AG08396 (cell line): ENCODE results near the gene SRSF4.

Source experiments
- DNase-seq: peaks from one replicate; pipeline ENCODE4 v3.0.0; 2012; ENCODE audit warnings: low spot score, mixed read lengths

SRSF4 gene

DNA sequence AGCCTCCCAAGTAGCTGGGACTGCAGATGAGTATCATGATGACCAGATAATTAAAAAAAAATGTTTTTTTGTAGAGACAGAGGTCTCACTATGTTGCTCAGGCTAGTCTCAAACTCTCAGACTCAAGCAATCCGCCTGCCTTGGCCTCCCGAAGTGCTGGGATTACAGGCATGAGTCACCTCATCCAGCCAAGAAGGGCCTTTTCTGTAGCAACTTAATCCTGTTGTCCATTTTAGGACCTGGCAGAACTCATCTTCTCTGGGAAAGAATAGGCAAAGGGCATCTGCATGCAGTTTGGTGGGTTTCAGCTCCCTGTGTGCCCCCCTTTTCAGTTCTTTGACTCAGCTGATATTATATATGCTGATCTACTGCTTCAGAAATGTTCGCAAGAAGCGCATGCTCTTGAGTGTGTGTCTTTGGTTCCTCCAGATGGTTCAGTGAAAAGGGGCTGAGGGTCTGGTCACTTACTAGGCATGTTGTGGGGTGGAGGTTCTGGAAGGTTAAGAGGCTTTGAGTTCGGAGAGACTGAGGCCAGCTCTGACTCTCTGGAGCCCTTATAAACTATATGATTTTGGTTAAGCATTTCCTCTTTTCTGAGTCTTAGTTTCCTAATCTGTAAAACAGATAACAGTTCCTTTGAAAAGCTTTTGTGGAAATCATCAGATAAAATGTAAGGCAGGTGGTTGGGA is 19.4 kb upstream of the SRSF4 start:
- DNase-seq = no peak

DNA sequence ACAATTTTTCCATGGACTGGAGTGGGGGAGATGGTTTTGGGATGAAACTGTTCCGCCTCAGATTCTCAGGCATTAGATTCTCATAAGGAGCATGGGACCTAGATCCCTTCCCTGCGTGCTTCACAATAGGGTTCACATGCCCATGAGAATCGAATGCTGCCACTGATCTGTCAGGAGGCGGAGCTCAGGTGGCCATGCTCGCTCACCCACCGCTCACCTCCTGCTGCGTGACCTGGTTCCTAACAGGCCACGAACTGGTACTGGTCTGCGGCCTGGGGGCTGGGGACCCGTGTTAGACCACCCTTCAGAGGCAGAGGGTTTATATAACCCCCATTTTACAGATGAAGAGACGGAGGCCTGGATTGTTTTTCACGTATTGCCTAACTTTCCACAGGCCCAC is 16.3 kb upstream of the SRSF4 start:
- no peak for DNase-seq

DNA sequence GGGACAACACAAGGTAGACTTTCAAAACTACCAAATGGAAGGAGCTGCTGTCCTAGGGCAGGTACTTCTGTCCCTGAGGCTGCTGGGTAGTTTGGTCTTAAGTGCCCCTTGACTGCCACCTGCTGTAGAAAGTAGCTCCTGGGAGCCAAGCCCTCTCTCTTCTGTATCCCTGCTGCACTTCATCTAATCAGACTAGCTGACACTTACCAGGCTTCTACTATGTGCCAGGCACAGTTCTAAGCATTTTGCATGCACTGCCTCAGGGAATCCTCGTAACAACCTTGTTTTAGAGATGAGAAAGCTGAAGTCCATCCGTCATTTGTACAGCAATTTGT is 15.9 kb upstream of the SRSF4 start:
- no peak for DNase-seq

GRCh38 chr1:29196863-29197589 is 15.3 kb upstream of the SRSF4 start:
- DNase-seq = peak; percentile 78

DNA sequence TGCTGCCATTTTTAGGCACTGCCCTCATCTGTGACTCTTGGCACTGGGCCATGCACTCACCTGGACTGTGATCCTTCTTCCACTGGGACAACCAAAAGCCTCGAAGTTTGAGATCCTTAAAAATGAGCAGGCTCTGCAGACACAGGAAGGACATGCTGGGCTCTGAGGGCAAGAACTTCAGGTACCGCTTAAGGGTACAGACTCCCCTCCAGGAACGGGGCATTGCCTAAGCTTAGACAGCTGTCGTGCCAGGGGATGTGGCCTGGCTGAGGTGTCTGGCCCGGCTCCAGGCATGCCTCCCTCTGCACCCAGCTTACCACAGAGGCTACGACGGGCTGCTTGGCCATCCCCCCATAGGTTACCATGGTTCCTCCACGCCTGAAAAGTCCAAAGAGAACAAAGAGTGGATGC is 14.2 kb upstream of the SRSF4 start:
- DNase-seq = no peak

GRCh38 chr1:29193879-29194455 is 12.3 kb upstream of the SRSF4 start:
- DNase-seq = no peak

DNA sequence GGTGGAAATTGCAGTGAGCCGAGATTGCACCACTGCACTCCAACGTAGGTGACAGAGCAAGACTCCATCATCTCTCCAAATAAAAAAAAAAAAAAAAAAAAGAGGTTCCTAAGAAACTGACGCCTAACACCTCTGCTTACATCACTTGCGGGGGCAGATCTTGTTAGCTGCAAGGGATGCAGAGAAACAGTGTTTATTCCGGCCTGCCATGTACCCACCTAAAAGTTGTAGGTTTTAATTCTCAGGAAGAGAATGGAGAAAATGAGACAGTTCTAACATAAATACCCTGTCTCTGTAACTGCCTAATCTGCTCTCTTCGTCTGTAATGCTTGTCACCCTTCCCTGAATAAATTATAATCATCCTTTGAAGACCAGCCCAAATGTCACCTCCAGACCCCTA is 9.0 kb upstream of the SRSF4 start:
- DNase-seq = no peak

GRCh38 chr1:29186707-29187106 is 5.0 kb upstream of the SRSF4 start:
- DNase-seq = no peak

GRCh38 chr1:29186252-29186651 is 4.6 kb upstream of the SRSF4 start:
- no peak for DNase-seq

DNA sequence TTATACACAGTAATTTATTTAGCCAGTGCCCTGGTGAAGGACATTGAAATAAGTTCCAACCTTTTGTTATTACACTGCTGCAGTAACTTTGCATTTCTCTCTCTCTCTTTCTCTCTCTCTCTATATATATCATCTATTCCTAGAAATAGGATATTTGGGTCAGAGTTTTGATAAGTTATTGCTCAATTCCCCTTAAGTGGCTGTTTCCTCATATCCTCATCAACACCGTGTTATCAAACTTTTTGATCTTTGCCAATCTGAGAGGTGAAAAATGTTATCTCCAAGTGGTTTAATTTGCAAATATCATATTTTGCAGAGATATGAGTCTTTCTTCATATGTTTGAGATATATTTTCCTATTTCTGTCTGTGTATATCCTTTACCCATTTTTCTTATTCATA is 1.6 kb upstream of the SRSF4 start:
- DNase-seq = no peak

GRCh38 chr1:29180497-29181412 is 945 bp downstream of the SRSF4 start:
- DNase-seq = no peak

DNA sequence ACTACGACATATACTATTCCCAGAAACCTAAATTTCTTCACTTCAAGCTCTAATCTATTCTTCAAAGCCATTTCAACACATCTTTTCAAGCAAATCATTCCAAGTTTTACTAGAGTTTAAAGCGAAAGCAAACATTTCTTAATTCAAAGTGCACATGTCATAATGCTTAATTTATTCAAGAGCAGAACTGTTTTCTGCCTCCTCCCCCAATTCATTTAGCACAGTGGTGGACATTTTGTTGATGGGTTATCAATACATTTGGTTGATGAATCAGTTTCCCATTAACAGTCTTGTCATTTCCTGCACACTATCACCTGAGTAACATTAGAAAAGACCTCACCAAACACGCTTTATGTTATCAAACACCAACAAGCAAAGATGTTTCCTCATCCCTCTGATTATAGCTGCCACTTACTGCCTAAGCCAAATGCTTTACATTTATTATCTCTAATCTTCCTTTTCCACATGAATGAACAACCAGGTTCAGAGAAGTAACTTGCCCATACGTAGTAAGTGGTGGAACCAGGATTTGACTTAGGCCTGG is 2.0 kb downstream of the SRSF4 start:
- DNase-seq = no peak

DNA sequence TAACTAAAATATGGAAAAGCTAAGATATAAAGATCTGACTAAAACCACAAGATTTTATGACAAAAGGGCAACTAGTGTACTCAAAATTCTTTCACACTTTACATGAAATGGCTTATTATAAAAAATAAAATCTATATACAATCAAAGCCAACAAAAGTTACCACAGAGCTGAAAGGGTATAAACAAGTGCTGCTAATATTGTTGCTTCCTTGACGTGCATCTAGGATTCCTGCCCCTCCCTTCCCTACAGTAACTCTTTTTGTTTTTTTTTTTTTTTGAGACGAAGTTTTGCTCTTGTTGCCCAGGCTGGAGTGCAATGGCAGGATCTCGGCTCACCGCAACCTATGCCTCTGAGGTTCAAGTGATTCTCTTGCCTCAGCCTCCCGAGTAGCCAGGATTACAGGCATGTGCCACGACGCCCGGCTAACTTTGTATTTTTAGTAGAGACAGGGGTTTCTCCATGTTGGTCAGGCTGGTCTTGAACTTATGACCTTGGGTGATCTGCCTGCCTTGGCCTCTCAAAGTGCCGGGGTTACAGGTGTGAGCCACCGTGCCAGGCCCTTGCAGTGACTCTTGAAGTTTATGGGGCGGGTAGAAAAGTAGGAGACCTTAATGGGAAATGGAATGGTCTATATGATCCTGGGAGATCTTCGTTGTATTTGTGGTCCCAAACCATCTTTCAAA is 4.5 kb downstream of the SRSF4 start:
- DNase-seq = no peak

- no peak for DNase-seq
Measured at GRCh38 chr1:29176576-29176975, 5.1 kb downstream of the SRSF4 start.

DNA sequence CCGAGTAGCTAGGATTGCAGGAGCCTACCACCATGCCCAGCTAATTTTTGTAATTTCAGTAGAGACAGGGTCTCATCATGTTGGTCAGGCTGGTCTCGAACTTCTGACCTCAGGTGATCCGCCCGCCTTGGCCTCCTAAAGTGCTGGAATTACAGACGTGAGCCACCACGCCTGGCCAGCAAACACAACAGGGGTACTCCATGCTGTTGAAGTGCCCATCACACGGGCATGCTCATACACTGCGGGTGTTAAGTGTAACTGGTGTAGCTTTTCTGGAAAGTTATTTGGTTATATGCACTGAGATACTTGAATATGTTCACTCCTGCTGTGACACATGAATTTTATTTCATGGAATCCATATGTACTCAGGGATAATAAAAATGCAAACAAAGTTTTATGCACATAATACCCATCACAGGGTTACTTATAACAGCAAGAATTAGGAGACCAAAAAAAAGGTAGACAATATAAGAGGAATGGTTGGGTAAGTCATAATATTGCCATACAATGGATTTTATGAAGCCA is 9.2 kb downstream of the SRSF4 start:
- DNase-seq = no peak

DNA sequence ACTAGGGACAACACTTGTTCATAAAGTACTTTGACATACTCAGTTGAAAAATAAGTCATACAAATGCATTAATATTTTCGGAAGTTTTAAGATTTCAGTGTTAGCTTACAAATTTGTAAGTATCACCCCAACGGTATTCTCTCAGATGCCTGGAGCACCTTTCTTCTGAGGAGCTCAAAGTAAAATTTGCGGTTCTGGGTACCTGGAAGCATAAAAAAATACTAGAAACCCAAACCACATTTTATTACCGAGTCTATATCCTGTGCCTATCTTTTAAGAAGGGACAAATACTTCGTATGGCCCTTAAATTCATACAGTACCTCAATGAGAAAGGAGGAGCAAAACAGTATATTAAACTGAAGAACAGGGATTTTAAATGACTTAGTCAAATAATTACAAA is 10.2 kb downstream of the SRSF4 start:
- DNase-seq = no peak

DNA sequence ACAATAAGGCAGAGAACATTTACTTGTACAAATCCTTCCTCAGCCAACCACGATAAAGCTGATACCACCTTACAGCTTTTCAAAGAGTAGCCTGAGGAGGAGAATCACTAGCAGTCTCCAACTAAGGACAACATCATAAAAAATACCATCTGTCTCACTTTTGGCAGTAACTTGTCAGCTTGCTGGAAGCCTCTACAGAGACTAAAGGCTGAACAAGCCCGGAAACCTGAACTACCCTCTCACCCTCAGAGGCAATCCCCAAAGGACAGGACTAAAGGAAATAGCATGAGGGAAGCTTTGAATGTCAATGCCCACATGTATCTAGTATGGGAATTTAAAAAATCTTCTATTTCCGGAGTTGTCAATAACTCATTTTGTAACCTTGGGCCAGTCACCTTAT is 10.6 kb downstream of the SRSF4 start:
- no peak for DNase-seq

DNA sequence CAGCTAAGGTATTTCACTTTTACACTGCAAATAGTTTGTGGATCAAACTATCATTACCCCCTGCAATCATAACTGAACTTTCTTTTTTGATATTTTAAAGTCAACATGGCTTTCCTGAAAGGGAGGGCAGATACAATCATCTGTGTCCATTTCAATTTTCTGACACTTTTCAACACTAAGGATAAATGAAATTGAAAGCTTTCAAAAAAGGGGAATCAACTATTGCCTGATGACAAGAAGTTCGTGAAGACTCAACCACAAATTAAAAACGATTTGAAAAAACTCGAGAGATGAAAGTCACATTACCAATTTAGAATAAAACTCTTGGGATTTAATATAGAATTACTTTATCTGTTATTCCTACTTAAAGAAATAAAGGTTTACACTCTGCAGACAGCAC is 11.7 kb downstream of the SRSF4 start:
- no peak for DNase-seq

DNA sequence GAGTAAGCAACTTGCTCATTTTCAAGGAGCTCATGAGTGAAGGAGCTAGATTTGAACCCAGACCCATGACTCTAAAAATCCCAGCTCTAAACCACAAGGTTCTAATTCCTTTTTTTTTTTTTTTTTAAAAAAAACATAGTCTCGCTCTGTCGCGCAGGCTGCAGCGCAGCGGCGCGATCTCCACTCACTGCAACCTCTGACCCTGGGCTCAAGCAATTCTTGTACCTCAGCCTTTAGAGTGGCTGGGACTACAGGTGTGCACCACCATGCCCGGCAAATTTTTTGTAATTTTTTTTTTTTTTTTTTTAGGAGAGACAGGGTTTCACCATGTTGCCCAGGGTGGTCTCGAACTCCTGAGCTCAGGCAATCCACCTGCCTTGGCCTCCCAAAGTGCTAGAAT is 13.8 kb downstream of the SRSF4 start:
- DNase-seq = no peak

GRCh38 chr1:29166291-29166878 is 15.3 kb downstream of the SRSF4 start:
- no peak for DNase-seq

DNA sequence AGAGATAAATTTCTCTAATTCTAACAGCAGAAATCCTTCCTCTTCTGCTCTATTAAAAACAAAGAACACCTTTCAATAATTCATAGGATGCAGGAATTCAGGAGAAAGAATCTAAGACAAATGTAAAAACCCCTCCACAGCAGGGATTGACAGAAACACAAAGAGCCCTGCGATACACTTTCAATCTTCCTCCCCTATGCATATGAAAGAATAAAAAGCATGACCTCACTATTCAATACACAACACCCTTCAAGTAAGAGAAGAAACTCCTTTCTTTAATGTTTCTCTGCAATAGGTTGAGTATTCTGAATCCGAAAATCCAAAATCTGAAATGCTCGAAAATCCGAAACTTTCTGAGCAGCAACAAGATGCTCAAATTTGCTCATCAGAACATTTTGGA is 17.1 kb downstream of the SRSF4 start:
- DNase-seq = no peak
